Activated B cell treated with CpG ODN at 0.5 μM for 24 hours (primary cell): ENCODE results near the gene RNF144A. TPM values are rescaled to one million over a fixed set of nuclear protein-coding genes. Genes with fewer than 3 reads are reported as not detected.

Experiments
- ATAC-seq: fragments of 200-7000 bp; cut with Tn5 transposase; one replicate; pipeline ENCODE4 v1.10.0; 2021; ENCODE audit warnings: low read depth, mild to moderate bottlenecking, moderate library complexity
- CTCF ChIA-PET: fragments of 350-600 bp; sonication (Branson Sonifier 250); formaldehyde crosslinking; loops from one replicate; lab custom pipeline; 2021; ENCODE audit warnings: antibody characterized with exemption; lab: Charles Lee
- POLR2A ChIA-PET: fragments of 350-600 bp; sonication (Branson Sonifier 250); formaldehyde crosslinking; loops from one replicate; lab custom pipeline; 2021; ENCODE audit warnings: antibody characterized with exemption; lab: Charles Lee
- DNase-seq: peaks from one replicate; pipeline ENCODE4 v3.0.0; 2022
- H3K27ac Mint-ChIP-seq: one replicate; pipeline ENCODE4 v1.8.0; 2020; ENCODE audit warnings: mixed read lengths
- H3K27me3 Mint-ChIP-seq: one replicate; pipeline ENCODE4 v1.8.0; 2021; ENCODE audit warnings: mixed read lengths
- H3K36me3 Mint-ChIP-seq: one replicate; pipeline ENCODE4 v1.8.0; 2021; ENCODE audit warnings: low read depth, mixed read lengths
- H3K4me1 Mint-ChIP-seq: one replicate; pipeline ENCODE4 v1.8.0; 2021; ENCODE audit warnings: mixed read lengths
- H3K4me3 Mint-ChIP-seq: one replicate; pipeline ENCODE4 v1.8.0; 2020; ENCODE audit warnings: mild to moderate bottlenecking, mixed read lengths
- H3K9me3 Mint-ChIP-seq: one replicate; pipeline ENCODE4 v1.8.0; 2020; ENCODE audit warnings: mixed read lengths
- CTCF ChIP-seq: fragments of 200-600 bp; IDR thresholded peaks from one replicate; pipeline ENCODE4 v1.8.0; 2022; ENCODE audit warnings: antibody characterized with exemption, mild to moderate bottlenecking
- intact Hi-C: fragments of 100-400 bp; cut with micrococcal nuclease; formaldehyde crosslinking; loops from one replicate; pipeline ENCODE4 v1.15.1; 2024
- total RNA-seq: library from RNA; stranded (reverse); gene quantifications from 2 replicates; pipeline ENCODE4 v1.2.3, GENCODE V29; 2022

Gene RNF144A
- total RNA-seq, 1 donor from 2014 or later, result 0.89 TPM

- Mint-ChIP-seq H3K9me3 (no peaks in the 10 kb centered on the region), H3K27me3 (no peaks in the 10 kb centered on the region), H3K4me1 (no peaks in the 10 kb centered on the region), H3K4me3 (no peak overlapping the region), H3K36me3 (no peaks in the 10 kb centered on the region), H3K27ac (no peak overlapping the region)
- intact Hi-C loops, result no loop called here
- ChIA-PET POLR2A (no interaction called here), CTCF (no interaction called here)
- no peak for ATAC-seq
- DNase-seq, result no peak
- no peak for TF ChIP-seq CTCF
These were observed 56.8 kb downstream of the RNF144A start for GRCh38 chr2:6973895-6974545.

GRCh38 chr2:6975988-6976387 lies 58.8 kb downstream of the RNF144A start:
- intact Hi-C loops, result no loop called here
- DNase-seq (no peak), ATAC-seq (no peak)
- Mint-ChIP-seq H3K27ac (no peak overlapping the region), H3K4me3 (no peak overlapping the region), H3K9me3 (peaks cover 1% of the 10 kb centered on the region), H3K36me3 (no peaks in the 10 kb centered on the region), H3K4me1 (no peaks in the 10 kb centered on the region), H3K27me3 (no peaks in the 10 kb centered on the region)
- ChIA-PET POLR2A (no interaction called here), CTCF (no interaction called here)
- no peak for TF ChIP-seq CTCF

- no peak for TF ChIP-seq CTCF
- no peak overlapping the region for H3K4me3 Mint-ChIP-seq
- H3K9me3 Mint-ChIP-seq, result peaks cover 9% of the 10 kb centered on the region
- CTCF ChIA-PET, result no interaction called here
- H3K36me3 Mint-ChIP-seq, result no peaks in the 10 kb centered on the region
- DNase-seq (no peak), ATAC-seq (no peak)
- no peaks in the 10 kb centered on the region for H3K4me1 Mint-ChIP-seq
- H3K27me3 Mint-ChIP-seq, result no peaks in the 10 kb centered on the region
- intact Hi-C loops, result no loop called here
- H3K27ac Mint-ChIP-seq, result no peak overlapping the region
- POLR2A ChIA-PET, result no interaction called here
These were observed 60.0 kb downstream of the RNF144A start for GRCh38 chr2:6977113-6977741.

- Mint-ChIP-seq H3K4me3 (no peak overlapping the region), H3K36me3 (no peaks in the 10 kb centered on the region), H3K27ac (no peak overlapping the region), H3K9me3 (peaks cover 9% of the 10 kb centered on the region), H3K4me1 (no peaks in the 10 kb centered on the region), H3K27me3 (no peaks in the 10 kb centered on the region)
- POLR2A ChIA-PET, result no interaction called here
- no peak for TF ChIP-seq CTCF
- CTCF ChIA-PET, result no interaction called here
- ATAC-seq (no peak), DNase-seq (no peak)
- intact Hi-C loops, result no loop called here
These were observed 60.6 kb downstream of the RNF144A start for GRCh38 chr2:6977786-6978185.

- peaks cover 9% of the 10 kb centered on the region for H3K9me3 Mint-ChIP-seq
- ATAC-seq (no peak), DNase-seq (no peak)
- ChIA-PET CTCF (no interaction called here), POLR2A (no interaction called here)
- H3K27ac Mint-ChIP-seq, result no peak overlapping the region
- no peaks in the 10 kb centered on the region for H3K27me3 Mint-ChIP-seq
- H3K36me3 Mint-ChIP-seq, result no peaks in the 10 kb centered on the region
- H3K4me1 Mint-ChIP-seq, result no peaks in the 10 kb centered on the region
- intact Hi-C loops, result no loop called here
- no peak for TF ChIP-seq CTCF
- no peak overlapping the region for H3K4me3 Mint-ChIP-seq
These were observed 61.8 kb downstream of the RNF144A start for GRCh38 chr2:6978991-6979390.
